Stimulated activated CD4-positive, alpha-beta T cell treated with anti-CD3 and anti-CD28 coated beads, Interleukin-2, amount 100 ng/mL, for 4 hours (primary cell): ENCODE measurements around the gene PI4K2B.
A peak's percentile ranks its signal among the peaks of the same experiment; 100 is the strongest.
"Not testable (repeated sequence)": the region's sequence is repeated elsewhere in the genome, so short reads cannot be mapped to it uniquely, and the experiment has no call there.

ENCODE experiments used
- DNase-seq: peaks from one replicate; pipeline ENCODE4 v3.0.0-alpha.2; 2020; ENCODE audit warnings: low read depth

Gene PI4K2B

GRCh38 chr4:25306518-25307057, 72.8 kb downstream of the PI4K2B start:
- DNase-seq = no peak

DNA sequence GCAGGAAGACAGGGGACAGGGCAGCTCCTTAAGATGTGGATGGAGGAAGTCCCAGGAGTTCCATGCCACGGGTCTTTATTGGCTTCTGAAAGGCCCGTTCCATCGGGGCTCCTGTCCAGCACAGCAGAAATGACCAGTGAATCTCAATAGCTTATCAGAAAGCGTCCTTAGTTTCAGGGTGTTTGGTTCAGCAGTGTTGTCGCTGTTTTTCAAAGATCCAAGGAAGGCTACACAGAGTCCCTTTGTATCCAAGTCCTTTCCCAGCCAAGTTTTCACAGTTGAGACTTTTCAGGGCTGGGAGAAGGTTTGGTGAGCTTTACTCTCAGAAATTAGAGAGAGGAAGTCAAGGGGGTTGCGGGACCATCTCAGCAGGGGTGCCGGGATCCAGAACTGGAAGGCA, 73.8 kb downstream of the PI4K2B start:
- no peak for DNase-seq

DNA sequence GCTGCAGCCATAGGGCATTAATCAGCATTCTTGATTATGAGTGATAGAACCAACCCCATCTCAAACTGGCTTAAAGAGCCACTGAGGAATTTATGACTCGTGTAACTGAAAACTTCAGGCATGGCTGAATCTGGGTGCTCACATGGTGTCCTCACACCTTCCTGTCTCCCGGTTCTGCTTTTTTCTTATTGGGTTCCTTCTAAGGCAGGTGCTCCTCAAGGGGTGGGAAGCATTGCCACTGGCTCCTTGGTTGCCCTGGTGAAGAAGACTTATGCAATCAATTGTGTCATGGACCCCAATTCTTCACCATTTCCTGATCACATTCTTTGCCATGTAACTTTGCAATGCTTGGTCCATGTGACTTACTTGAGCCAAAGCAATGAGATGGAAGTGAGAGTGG, 74.5 kb downstream of the PI4K2B start:
- DNase-seq = no peak

GRCh38 chr4:25308761-25309160, 74.9 kb downstream of the PI4K2B start:
- no peak for DNase-seq

DNA sequence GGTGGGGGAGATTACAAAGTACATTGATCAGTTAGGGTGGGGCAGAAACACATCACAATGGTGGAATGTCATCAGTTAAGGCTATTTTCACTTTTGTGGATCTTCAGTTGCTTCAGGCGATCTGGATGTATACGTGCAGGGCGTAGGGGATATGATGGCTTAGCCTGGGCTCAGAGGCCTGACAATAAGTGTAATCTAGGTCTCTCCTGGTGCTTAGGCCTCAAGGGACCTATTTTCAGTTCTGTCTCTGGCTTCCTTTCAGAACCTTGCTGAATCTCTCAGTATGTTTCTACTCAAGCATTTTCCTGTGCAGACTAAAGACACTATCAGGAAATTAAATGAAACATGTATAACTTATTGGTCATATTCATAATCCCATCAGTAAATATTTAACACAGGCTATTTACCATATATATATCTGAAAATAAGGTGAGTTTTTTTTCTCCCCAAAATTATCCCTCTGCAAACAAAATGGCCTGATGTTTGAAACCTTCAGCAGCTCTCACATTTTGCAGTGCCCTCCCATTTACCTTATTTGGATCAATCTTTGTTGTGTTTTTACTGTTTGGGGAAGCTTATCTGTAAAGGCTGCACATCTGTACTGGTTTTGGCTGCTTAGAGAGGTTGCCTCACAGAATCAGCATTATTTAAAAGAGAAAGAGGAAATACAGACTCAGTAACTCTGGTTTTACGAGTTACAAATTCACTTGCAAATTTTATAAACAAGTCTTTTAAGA, 76.4 kb downstream of the PI4K2B start:
- DNase-seq = no peak

DNA sequence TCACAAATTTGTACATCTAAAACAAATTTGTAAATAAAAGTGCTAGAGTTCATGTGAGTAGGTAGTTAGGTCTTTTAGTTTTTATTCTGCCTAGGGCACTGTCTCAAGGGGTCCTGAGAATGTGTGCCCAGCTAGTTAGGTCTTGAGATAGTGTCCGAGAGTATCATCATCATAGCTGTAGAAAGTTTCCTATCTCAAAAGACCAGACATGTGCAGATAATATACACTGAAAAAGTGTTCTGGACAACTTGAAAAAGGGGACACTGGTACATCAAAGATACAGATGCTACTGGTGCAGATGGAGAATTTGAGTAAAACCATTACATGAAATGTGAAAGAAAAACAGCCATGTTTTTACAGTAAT, 77.0 kb downstream of the PI4K2B start:
- DNase-seq = no peak

DNA sequence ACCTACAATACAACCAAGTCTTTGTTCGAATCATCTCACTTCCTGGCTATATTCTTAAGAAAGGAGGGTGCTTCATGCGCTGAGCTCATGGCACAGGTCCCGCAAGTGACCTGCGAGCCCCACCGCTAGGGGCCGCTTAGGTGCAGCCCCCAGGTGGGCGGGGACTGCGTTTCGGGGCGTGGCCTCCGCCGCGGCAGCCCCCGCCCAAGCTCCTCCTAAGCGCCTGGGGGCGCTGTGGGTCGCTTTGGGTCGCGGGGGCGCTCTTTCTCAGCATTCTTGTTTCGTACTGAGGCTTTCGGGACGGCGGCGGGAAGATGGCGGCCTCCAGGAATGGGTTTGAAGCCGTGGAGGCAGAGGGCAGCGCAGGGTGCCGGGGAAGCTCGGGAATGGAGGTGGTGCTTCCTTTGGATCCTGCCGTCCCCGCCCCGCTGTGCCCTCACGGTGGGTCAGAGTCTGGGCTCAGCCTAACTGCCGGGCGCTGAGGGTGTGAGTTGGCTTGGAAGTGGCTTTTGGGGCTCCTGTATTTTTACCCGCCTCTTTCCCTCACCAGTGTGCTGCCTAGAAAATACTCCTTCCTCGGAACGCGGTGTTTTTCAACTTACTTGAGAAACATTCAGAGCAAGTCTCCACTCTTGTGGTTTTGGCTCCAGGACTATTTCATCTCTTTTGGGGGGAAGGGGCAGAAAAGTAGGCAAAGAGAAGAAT, 78.8 kb downstream of the PI4K2B start, which contains the start of gene ZCCHC4:
Gene ZCCHC4 (plus strand): TSS at position 279 of the 705 bp plus-strand sequence. CDS start 36 bp downstream, at position 315.
- peak; percentile 80 for DNase-seq

- DNase-seq = no peak
Observed at GRCh38 chr4:25313201-25313895, 79.5 kb downstream of the PI4K2B start.

DNA sequence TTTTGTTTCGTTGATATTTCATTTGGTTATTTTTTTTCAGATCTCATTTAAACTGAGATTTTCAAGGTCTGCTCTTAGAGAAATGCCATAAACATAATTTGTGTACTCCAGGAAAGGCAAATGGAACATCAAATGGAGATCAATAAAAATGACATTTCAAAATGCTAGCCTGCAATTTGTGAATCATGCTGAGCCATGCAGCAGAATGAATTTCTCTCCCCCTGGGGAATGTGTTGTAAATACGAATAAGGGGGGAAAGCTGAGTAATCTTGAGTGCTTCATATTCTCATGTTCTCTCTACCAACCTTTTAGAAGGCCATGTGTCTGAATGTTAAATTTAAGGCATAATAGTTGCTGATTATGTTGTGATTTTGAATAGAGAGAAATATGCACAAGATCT, 86.5 kb downstream of the PI4K2B start:
- DNase-seq = no peak

DNA sequence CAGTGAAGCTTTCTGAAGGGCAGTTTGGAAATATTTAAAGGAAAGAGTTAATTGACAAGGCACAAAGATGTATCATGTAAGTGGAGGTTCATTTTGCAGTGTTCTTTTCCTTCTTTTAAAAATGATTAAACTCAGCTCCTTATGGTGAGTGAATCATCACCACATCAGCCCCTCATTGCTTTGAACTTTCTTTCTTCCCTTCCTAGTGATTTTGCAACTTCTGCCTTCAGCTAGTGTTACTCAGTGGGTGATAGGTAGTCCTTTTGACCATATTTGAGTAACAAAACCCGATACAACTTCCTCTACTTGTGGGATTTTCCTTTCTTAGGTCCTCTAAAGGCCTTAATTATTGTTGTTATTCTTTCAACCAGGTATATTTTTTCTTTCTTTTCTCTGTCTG, 86.9 kb downstream of the PI4K2B start:
- DNase-seq = no peak

- DNase-seq = no peak
Observed at GRCh38 chr4:25321703-25322102, 87.9 kb downstream of the PI4K2B start.

DNA sequence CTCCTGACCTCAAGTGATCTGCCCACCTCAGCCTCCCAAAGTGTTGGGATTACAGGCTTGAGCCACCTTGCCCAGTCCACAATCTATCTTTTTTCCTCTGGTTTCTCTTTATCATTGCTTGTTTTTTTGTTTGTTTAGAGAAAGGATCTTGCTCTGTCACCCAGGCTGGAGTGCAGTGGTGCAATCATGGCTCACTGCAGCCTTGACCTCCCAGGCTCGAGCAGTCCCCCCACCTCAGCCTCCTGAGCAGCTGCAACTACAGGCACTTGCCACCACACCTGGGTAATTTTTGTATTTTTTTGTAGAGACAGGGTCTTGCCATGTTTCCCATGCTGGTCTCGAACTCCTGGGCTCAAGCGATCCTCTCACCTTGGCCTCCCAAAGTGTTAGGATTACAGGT, 94.6 kb downstream of the PI4K2B start:
- not testable (repeated sequence) for DNase-seq
